Keratinocyte (primary cell): ENCODE measurements around the gene SYCE3.
A peak's percentile ranks its signal among the peaks of the same experiment; 100 is the strongest.

ENCODE experiments used
- CTCF ChIP-seq, 3 experiments: IDR thresholded peaks in 1 of 3; conservative IDR thresholded peaks in 1 of 3; optimal IDR thresholded peaks in 1 of 3; 2 replicates in 2 of 3; 3 replicates in 1 of 3; pipeline versions ENCODE3 to v1.5.1; 2011; ENCODE audit warnings: low read length in 3 of 3, mild to moderate bottlenecking in 3 of 3, moderate library complexity in 2 of 3, control low read depth in 1 of 3, inconsistent platforms in 1 of 3; ENCODE audit not compliant: insufficient read depth in 2 of 3; ENCODE audit errors: extremely low read depth in 1 of 3
- EZH2 ChIP-seq: IDR thresholded peaks from one replicate; pipeline ENCODE4 v1.6.1; 2012; ENCODE audit warnings: inconsistent platforms, mild to moderate bottlenecking, low read length, moderate library complexity

GRCh38 chr22:50525104-50525857, 37.4 kb downstream of the SYCE3 start, which contains the start of gene SCO2:
- TF ChIP-seq CTCF (optimal IDR thresholded peaks at IDR 0.05 in 1 of 3, IDR thresholded peaks at IDR 0.05 in 1 of 3, conservative IDR thresholded peaks at IDR 0.05 in 1 of 3; ENCODE audit: extremely low read depth in 1 of 3, insufficient read depth in 2 of 3, low read length in 3 of 3) (peak in 2 of 3 experiments; percentile 53 to 57), EZH2 (no peak)
